GM12865 (cell line): ENCODE measurements around the gene C1S.
"Not testable (repeated sequence)": the region's sequence is repeated elsewhere in the genome, so short reads cannot be mapped to it uniquely, and the experiment has no call there.

Source experiments
- DNase-seq: peaks from one replicate; pipeline ENCODE4 v3.0.0; 2010; ENCODE audit warnings: low read depth
- H3K4me3 ChIP-seq: 2 replicates; pipeline ENCODE4 v1.5.1; 2011; ENCODE audit warnings: mild to moderate bottlenecking, low read depth, low read length, control low read depth
- TF ChIP-seq, protein P1 (sequence below): IDR thresholded peaks from 2 replicates; pipeline ENCODE4 v1.5.1; 2011; ENCODE audit warnings: low read length, control low read depth, low read depth, inconsistent platforms; ENCODE audit not compliant: insufficient read depth; ENCODE audit errors: missing control alignments

The C1S gene

DNA sequence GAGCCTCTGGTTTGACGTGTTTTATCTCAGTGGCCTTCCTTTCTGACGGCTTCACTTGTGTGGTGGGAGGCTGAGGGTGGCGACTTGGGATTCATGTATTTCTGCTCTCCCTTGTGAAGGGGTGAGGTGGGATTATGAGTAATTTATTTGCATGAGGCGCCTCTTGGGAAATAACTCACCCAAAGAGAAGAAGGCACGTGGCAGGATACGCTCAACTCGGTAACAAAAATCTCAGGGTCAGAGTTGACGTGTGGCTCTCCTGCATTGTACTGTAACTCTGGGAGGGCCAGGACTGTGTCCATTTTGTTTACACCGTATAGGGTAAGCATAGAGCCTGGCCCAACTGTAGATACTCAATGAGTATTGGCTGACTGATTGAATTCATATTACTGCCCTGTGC is 14.6 kb upstream of the C1S start:
- TF ChIP-seq, protein P1, sequence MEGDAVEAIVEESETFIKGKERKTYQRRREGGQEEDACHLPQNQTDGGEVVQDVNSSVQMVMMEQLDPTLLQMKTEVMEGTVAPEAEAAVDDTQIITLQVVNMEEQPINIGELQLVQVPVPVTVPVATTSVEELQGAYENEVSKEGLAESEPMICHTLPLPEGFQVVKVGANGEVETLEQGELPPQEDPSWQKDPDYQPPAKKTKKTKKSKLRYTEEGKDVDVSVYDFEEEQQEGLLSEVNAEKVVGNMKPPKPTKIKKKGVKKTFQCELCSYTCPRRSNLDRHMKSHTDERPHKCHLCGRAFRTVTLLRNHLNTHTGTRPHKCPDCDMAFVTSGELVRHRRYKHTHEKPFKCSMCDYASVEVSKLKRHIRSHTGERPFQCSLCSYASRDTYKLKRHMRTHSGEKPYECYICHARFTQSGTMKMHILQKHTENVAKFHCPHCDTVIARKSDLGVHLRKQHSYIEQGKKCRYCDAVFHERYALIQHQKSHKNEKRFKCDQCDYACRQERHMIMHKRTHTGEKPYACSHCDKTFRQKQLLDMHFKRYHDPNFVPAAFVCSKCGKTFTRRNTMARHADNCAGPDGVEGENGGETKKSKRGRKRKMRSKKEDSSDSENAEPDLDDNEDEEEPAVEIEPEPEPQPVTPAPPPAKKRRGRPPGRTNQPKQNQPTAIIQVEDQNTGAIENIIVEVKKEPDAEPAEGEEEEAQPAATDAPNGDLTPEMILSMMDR: no peak
- DNase-seq: peak; percentile 14
- no peak overlapping the region for H3K4me3 ChIP-seq

DNA sequence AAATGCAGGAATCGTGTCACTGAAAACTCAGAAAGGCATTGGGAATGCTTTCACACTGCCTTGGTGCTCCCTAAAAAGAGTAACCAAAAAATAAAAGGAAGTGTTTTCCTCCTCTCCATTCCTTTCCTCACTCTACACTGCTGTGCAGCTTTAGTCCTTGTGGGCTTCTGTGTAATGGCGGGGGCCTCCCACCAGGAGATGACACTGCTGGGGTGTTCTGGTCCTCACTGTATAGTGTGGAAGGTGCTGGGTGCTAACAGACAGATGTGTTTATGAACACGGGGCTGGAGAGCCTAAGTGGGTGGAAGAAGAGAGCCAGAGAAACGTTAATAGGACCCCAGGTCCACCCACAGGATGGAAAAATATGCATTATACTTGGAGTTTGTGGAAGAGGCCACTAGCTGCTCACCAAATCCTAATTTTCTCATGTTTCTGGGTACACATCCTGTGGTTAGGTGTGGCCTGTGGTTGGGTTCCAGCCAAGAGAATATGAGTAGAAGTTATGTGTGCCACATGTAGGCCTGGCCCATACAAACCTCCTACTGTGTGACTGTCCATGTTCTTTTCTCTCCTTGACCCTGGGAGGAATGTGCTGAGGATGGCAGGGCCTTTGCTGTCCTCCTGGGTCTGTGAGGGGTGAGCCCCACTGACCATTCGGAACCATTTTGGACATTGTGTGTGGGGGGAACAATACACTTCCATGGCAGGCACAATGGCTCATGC is 14.0 kb upstream of the C1S start:
- H3K4me3 ChIP-seq: no peak overlapping the region
- TF ChIP-seq, protein P1: no peak
- no peak for DNase-seq

DNA sequence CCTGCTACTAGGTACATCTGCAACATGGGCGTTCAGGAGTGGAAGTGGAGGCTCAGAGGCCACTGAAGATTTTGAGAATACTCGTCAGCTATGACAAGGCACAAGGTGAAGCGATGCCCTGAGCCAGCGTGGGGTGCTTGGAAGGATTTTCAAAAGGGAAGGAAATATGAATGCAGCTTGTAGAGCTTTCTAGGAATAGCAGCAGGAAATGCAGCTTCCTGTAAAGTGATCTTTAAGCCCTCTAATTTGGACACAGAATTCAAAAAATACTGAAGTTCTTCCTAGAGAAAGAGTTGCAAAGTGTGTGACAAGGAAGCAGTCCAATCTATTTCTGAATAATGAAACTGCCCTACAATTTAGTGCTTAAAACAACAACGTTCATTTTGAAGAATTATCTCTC is 13.2 kb upstream of the C1S start:
- DNase-seq: no peak
- TF ChIP-seq, protein P1: no peak
- H3K4me3 ChIP-seq: no peak overlapping the region

DNA sequence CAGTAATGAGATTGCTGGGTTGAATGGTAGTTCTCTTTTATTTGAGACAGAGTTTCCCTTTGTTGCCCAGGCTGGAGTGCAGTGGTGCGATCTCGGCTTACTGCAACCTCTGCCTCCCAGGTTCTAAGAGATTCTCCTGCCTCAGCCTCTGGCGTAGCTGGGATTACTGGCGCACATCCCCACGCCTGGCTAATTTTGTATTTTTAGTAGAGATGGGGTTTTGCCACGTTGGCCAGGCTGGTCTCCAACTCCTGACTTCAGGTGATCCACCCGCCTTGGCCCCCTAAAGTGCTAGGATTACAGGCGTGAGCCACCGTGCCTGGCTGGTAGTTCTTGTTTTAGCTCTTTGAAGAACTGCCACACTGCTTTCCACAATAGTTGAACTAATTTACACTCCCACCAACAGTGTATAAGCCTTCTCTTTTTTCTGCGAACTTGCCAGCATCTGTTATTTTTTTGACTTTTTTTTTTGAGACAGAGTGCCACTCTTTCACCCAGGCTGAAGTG is 11.0 kb upstream of the C1S start:
- H3K4me3 ChIP-seq, DNase-seq: not testable (repeated sequence)

DNA sequence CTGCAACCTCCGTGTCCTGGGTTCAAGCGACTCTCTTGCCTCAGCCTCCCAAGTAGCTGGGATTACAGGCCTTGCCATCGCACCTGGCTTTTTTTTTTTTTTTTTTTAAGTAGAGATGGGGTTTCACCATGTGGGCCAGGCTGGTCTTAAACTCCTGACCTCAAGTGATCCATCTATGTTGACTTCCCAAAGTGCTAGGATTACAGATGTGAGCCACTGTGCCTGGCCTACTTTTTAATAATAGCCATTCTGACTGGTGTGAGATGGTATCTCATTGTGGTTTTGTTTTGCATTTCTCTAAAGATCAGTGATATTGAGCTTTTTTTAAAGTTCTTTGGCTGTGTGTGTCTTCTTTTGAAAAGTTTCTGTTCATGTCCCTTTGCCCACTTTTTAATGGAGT is 10.5 kb upstream of the C1S start:
- not testable (repeated sequence) for H3K4me3 ChIP-seq, DNase-seq

DNA sequence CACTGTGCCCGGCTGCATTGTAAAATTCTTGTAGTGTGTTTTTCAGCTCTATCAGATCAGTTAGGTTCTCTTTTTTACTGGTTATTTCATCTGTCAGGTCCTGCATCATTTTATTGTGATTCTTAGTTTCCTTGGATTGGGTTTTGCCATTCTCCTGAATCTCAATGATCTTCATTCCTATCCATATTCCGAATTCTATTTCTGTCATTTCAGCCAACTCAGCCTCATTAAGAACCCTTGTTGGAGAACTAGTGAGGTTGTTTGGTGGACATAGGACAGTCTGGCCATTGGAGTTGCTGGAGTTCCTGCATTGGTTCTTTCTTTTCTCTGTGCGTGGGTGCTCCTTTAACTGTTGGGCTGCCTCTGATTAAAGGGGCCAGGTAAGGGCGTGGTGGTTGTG is 5.6 kb upstream of the C1S start:
- TF ChIP-seq, protein P1: no peak
- no peak for DNase-seq
- no peak overlapping the region for H3K4me3 ChIP-seq

DNA sequence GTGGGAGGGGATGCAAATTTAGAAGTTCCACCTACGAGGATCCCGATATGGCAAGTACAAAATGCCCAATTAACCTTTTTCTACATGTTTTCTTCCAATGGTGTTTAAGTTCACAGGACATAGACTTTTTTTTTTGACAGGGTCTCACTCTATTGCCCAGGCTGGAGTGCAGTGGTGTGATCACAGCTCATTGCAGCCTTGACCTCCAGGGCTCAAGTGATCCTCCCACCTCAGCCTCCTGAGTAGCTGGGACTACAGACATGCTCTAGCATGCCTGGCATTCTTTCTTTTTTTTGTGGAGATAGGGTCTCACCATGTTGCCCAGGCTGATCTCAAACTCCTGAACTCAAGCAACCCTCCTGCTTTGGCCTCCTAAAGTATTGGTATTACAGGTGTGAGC is 4.8 kb upstream of the C1S start:
- not testable (repeated sequence) for DNase-seq, H3K4me3 ChIP-seq

DNA sequence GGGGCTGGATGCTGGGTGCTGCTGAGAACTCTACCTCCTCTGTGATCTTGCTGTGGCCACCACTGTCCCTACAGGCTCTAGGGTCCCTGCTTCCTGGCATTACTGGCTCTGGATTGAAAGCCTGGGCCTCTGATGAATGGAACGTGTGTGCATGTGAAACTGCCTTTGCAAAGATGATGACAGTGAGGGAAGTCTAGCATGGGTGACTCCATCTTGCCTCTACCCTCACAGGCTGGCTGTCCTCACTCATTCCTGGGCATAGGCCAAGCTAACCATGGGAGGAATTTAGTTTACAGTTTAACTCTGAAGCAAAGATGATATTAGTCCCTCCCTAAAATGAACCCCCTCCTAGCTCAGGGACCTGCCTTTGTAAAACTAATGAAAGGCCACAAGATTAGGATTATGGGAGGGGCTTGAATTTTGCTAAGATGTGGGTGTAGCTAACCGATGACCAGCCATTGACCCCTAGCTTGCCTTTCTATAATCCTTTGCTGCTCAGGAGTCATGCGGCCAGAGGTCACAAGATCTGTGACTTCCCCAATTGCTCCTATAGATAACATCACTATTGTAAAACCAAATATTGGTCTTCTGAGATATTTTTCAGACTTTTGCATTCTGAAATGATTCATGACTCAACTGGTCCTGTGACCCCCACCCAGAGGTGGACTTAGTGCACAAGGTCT is 2.2 kb upstream of the C1S start:
- TF ChIP-seq, protein P1: no peak
- no peak for DNase-seq
- no peak overlapping the region for H3K4me3 ChIP-seq
